HG03064 (cell line): ENCODE measurements around the gene TMC2.
"Not testable (repeated sequence)": the region's sequence is repeated elsewhere in the genome, so short reads cannot be mapped to it uniquely, and the experiment has no call there.

Source experiments
- ATAC-seq: cut with Tn5 transposase; IDR thresholded peaks from one replicate; pipeline ENCODE4 v1.9.1; 2021; ENCODE audit warnings: low read depth; ENCODE audit not compliant: unreplicated experiment

TMC2 gene

DNA sequence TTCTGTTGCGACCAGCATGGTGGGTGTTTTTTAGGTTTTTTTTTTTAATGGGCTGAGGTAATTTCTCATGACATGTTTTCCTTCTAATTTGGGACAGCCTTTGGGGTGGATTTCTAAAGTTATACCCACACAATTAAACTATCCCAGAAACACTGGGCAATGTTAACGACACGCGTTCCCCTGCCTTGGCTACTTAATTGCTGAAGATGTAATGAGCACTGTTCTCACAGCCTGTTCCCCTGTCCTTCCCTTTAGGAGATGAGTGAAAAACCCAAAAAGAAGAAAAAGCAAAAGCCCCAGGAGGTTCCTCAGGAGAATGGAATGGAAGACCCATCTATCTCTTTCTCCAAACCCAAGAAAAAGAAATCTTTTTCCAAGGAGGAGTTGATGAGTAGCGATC lies 121.3 kb downstream of the TMC2 start:
- ATAC-seq, result no peak

- ATAC-seq, result no peak
These were observed 122.3 kb downstream of the TMC2 start for GRCh38 chr20:2658414-2659354.

GRCh38 chr20:2659547-2659946 lies 123.2 kb downstream of the TMC2 start:
- ATAC-seq, result no peak

DNA sequence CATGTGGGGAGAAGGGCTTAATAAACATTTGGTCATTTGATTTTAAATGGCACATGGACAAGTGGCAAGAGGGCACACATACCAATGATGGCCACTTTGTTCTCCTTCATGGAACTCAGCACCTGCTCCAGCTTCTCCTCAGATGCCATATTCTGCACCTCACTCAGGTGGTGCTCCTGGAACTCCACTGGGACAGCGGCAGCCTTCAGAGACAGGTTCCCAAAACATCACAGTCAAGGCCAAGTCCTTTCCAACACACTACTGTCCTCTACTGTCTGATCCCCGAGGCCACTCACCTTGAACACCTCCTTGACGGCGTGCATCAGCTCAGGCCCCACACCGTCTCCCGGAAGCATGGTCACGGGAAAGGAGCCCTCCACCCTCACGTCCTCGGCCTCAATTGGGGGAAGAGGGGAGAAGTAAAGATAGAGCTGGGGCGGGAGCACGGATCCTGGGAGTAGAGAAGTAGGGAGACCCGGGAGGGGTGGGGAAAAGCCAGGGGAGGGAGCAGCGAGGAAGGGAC lies 127.1 kb downstream of the TMC2 start:
- no peak for ATAC-seq

GRCh38 chr20:2663887-2664719 lies 127.7 kb downstream of the TMC2 start, which contains the start of gene IDH3B:
TSS of gene IDH3B (minus strand) at chr20:2664216. CDS start at chr20:2664188, 28 bp downstream.
- peak; percentile 77 for ATAC-seq

GRCh38 chr20:2671977-2672376 lies 135.6 kb downstream of the TMC2 start:
- no peak for ATAC-seq

DNA sequence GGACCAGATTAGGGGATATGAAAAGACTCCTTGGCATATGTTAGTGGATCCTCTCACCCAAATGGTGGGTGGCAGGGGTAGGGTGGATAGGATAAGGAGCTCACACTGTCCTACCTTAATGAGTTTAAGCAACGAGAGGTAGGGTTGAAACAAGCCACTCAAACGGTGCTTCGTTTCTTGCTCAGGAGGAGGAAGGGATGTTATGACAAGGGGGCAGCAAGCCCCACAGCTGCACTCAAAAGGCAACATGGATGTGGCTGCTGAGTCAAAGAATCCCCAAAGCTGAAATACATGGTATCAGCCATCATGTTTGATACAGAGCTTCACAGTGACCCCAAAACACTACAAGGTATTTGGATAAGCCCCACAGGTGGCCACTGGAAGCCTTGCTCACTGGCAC lies 136.1 kb downstream of the TMC2 start:
- no peak for ATAC-seq

DNA sequence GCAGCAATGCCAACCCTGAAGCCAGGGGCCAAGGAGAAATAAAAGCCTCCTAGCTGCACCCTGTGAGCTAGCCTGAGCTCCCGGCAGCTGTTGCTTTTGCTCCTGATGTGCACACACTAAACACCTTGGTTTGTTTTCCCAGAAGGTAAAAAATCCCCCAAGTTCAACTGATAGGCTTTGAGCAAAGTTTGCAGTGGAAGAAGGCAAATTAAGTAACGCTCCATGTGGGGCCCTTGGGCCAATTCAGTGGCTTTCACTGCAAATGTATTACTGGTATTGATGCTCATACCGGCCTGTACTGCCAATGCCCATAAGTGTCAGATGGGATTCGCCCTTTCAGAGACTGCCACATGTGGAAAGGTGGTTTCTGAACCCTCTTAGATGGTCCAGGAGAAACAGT lies 137.1 kb downstream of the TMC2 start:
- no peak for ATAC-seq

GRCh38 chr20:2680046-2680445 lies 143.7 kb downstream of the TMC2 start:
- ATAC-seq, result no peak

DNA sequence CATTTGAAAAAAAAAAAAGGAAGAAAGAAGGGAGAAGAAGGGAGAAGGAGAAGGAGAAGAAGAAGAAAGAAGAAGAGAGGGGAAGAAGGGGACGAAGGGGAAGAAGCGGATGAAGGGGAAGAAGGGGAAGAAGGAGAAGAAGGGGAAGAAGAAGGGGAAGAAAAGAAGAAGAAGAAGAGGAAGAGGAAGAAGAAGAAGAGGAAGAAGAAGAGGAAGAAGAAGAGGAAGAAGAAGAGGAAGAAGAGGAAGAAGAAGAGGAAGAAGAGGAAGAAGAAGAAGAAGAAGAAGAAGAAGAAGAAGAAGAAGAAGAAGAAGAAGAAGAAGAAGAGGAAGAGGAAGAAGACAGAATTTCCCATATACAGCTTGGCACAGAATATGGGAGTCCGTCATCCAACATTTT lies 145.7 kb downstream of the TMC2 start:
- not testable (repeated sequence) for ATAC-seq

- not testable (repeated sequence) for ATAC-seq
These were observed 148.4 kb downstream of the TMC2 start for GRCh38 chr20:2684817-2685216.

DNA sequence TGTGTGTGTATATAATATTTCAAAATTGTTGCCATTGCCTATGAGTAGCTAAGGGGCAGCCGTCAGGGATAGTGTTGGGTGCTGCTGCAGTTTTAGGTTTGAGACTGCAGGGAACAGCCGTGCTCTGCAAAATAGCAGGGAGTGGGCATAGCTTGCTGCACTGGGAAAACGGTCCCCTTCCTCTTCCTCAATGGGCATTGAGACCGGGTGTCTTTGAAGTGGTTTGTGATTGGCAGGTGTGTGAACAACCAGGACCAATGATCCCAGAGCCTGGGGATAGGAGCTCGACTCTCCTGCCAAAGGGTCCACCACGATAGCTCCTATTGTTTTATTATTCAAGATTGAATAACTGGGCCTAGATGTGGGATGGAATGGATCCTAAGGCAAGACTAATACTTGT lies 151.1 kb downstream of the TMC2 start:
- no peak for ATAC-seq

DNA sequence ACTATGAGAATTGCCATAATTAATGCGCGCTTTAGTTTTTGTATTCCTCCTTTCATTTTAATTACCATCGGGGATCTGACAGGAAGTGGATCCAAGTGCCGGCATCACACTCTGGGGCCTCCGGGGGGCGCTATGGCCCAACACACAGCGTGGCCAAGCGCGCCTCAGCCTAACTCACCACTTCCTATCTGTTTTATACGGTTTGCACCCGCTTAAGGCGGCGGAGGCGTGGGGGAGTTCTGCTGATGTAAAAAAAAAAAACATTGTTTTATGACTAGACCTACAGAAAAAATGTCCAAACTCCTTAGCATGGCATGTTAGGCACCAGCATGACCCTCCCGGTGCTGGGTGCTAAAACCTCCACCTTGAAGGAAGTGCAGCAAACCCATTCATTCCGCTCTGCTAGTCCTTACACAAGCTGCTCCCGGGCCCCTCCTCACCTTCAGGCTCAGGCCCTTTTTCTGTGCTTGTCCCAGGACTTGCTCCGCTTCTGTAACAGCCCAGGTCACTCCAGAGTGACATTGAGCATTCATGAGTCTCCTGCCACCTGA lies 151.7 kb downstream of the TMC2 start:
- ATAC-seq, result no peak

DNA sequence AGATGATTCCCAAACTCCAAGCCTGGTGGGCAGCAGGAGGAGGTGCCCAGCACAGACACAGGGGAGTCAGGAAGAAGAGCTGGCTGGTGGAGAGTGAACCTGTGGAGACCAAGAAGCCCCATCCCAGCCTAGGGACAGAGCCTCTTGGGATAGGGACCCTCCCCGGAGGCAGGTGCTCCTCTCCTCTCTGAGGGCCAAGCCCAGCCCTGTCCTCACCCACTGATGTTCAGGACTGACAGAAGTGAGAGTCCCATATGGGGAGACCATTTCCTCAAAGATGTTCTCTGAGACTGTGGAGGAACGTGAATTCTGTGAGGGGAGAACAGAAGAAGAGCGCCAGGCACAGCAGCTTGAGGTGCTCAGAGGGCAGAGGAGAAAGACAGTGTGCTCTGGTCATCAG lies 153.8 kb downstream of the TMC2 start:
- ATAC-seq, result no peak

GRCh38 chr20:2690718-2691117 lies 154.3 kb downstream of the TMC2 start:
- ATAC-seq, result no peak

- ATAC-seq, result no peak
These were observed 154.8 kb downstream of the TMC2 start for GRCh38 chr20:2691127-2691526.
